ENCODE data around the gene DCDC2B.
"Not testable (repeated sequence)": the region's sequence is repeated elsewhere in the genome, so short reads cannot be mapped to it uniquely, and the experiment has no call there.

The DCDC2B gene

GRCh38 chr1:32256473-32257226 lies 47.8 kb downstream of the DCDC2B start:
- CTCF ChIA-PET, result interaction anchor here (1.0 to 10.5 kb wide), 8 partner anchors 8 to 60 kb away, joined by 3 to 104 read pairs (median 4); partner anchors contain the start of genes FAM167B and LCK
- no peak for TF ChIP-seq CTCF (IDR thresholded peaks at IDR 0.05; ENCODE audit: control extremely low read depth, extremely low read depth, low read depth, missing control alignments)
- no peak for DNase-seq (ENCODE audit: extremely low spot score)
- POLR2A ChIA-PET, result interaction anchor here (0.8 kb wide), 1 partner anchor 48 kb away, joined by 3 read pairs; no protein-coding TSS in a partner anchor

- no peak for DNase-seq (ENCODE audit: extremely low spot score)
- TF ChIP-seq CTCF (IDR thresholded peaks at IDR 0.05; ENCODE audit: control extremely low read depth, extremely low read depth, low read depth, missing control alignments), result no peak
- ChIA-PET POLR2A (interaction anchor here (0.8 kb wide), 1 partner anchor 49 kb away, joined by 3 read pairs; no protein-coding TSS in a partner anchor), CTCF (interaction anchor here (1.0 to 7.0 kb wide), 5 partner anchors 9 to 59 kb away, joined by 3 to 75 read pairs (median 3); partner anchors contain the start of genes FAM167B and LCK)
Observed at GRCh38 chr1:32257227-32257508, 48.3 kb downstream of the DCDC2B start.

GRCh38 chr1:32263236-32263593 lies 54.3 kb downstream of the DCDC2B start:
- CTCF ChIA-PET, result interaction anchor here (1.1 kb wide), 1 partner anchor 25 kb away, joined by 3 read pairs; no protein-coding TSS in a partner anchor
- POLR2A ChIA-PET; DNase-seq (ENCODE audit: extremely low spot score): not testable (repeated sequence)

- ChIA-PET POLR2A (interaction anchor here (0.5 to 0.6 kb wide), 2 partner anchors 28 to 81 kb away, joined by 3 to 6 read pairs; no protein-coding TSS in a partner anchor), CTCF (interaction anchor here (1.1 to 3.1 kb wide), 2 partner anchors 14 to 25 kb away, joined by 3 to 18 read pairs; no protein-coding TSS in a partner anchor)
- DNase-seq (ENCODE audit: extremely low spot score), result peak; percentile 36
- TF ChIP-seq CTCF (IDR thresholded peaks at IDR 0.05; ENCODE audit: control extremely low read depth, extremely low read depth, low read depth, missing control alignments), result no peak
Observed at GRCh38 chr1:32263744-32264143, 54.9 kb downstream of the DCDC2B start.
